H1 (cell line): ENCODE results near the gene EPM2A. TPM values are rescaled to one million over a fixed set of nuclear protein-coding genes. Genes with fewer than 3 reads are reported as not detected.

ENCODE experiments used
- CTCF ChIA-PET: fragments of 300-600 bp; sonication (Branson Sonifier 250); formaldehyde crosslinking; loops from one replicate; lab custom pipeline; 2021; ENCODE audit not compliant: partially characterized antibody; lab: Charles Lee
- POLR2A ChIA-PET: fragments of 300-600 bp; sonication (Branson Sonifier 250); formaldehyde crosslinking; loops from one replicate; lab custom pipeline; 2021; ENCODE audit warnings: inconsistent platforms; ENCODE audit not compliant: partially characterized antibody; lab: Charles Lee
- DNase-seq, 2 experiments: peaks; one replicate each; pipeline versions ENCODE4 v3.0.0 to v3.0.0-alpha.2; 2010 to 2022; ENCODE audit warnings: low spot score in 2 of 2, low read depth in 1 of 2, mixed read lengths in 1 of 2
- FAIRE-seq: peaks from 2 replicates; lab custom pipeline; 2011; peaks lifted over from hg19 to GRCh38; lab: Jason Lieb, UNC
- H2AFZ ChIP-seq: 2 replicates; pipeline ENCODE4 v1.8.1; 2012; ENCODE audit warnings: low read length, inconsistent platforms
- H2AK5ac ChIP-seq: 2 replicates; pipeline ENCODE4 v1.6.1; 2013; ENCODE audit warnings: low read depth, low read length
- H2BK120ac ChIP-seq: replicated peaks from 2 replicates; pipeline ENCODE3; 2013; ENCODE audit warnings: low read depth, low read length, inconsistent platforms
- H2BK12ac ChIP-seq: 2 replicates; pipeline ENCODE4 v1.6.1; 2013; ENCODE audit warnings: low read depth, low read length
- H2BK15ac ChIP-seq: 2 replicates; pipeline ENCODE4 v1.6.1; 2013; ENCODE audit warnings: low read length
- H2BK20ac ChIP-seq: 2 replicates; pipeline ENCODE4 v1.6.1; 2013; ENCODE audit warnings: low read length
- H2BK5ac ChIP-seq: 2 replicates; pipeline ENCODE4 v1.6.1; 2013; ENCODE audit warnings: low read depth, low read length
- H3K14ac ChIP-seq: 2 replicates; pipeline ENCODE4 v1.6.1; 2013; ENCODE audit warnings: inconsistent platforms; ENCODE audit not compliant: insufficient read length
- H3K18ac ChIP-seq: 2 replicates; pipeline ENCODE4 v1.6.1; 2013; ENCODE audit warnings: low read length; ENCODE audit errors: extremely low read depth
- H3K23ac ChIP-seq: 2 replicates; pipeline ENCODE4 v1.6.1; 2013; ENCODE audit warnings: inconsistent platforms; ENCODE audit not compliant: insufficient read length
- H3K23me2 ChIP-seq: 2 replicates; pipeline ENCODE4 v1.6.1; 2013; ENCODE audit warnings: low read depth, low read length
- H3K27ac ChIP-seq: 2 replicates; pipeline ENCODE4 v1.6.1; 2011; ENCODE audit warnings: low read depth, low read length, inconsistent platforms
- H3K27me3 ChIP-seq, 4 experiments: replicated peaks in 1 of 4; 1 replicate in 1 of 4; 2 replicates in 3 of 4; pipeline versions ENCODE4 v1.6.1 to v1.8.1; 2011 to 2013; ENCODE audit warnings: low read length in 3 of 4, mild to moderate bottlenecking in 3 of 4, inconsistent platforms in 2 of 4, mixed read lengths in 2 of 4, moderate library complexity in 1 of 4; ENCODE audit not compliant: control insufficient read depth in 3 of 4, insufficient read depth in 3 of 4; ENCODE audit errors: extremely low read depth in 1 of 4
- H3K36me3 ChIP-seq, 4 experiments: 2 replicates each; pipeline versions ENCODE4 v1.6.1 to v1.8.1; 2011 to 2013; ENCODE audit warnings: mild to moderate bottlenecking in 4 of 4, low read length in 3 of 4, moderate library complexity in 2 of 4, control low read depth in 1 of 4, inconsistent platforms in 1 of 4; ENCODE audit not compliant: insufficient read depth in 4 of 4, control insufficient read depth in 2 of 4
- H3K4ac ChIP-seq: replicated peaks from 2 replicates; pipeline ENCODE3; 2013; ENCODE audit warnings: low read length, low read depth, mixed read lengths, inconsistent platforms; ENCODE audit not compliant: insufficient read length
- H3K4me1 ChIP-seq, 4 experiments: replicated peaks in 1 of 4; 1 replicate in 1 of 4; 2 replicates in 3 of 4; pipeline versions ENCODE4 v1.6.1 to v1.8.1; 2011 to 2013; ENCODE audit warnings: low read length in 3 of 4, inconsistent platforms in 2 of 4, mixed read lengths in 1 of 4; ENCODE audit not compliant: insufficient read depth in 4 of 4, control insufficient read depth in 3 of 4
- H3K4me2 ChIP-seq, 2 experiments: 2 replicates each; pipeline versions ENCODE4 v1.6.1 to v1.8.1; 2011 to 2013; ENCODE audit warnings: low read depth in 2 of 2, low read length in 2 of 2, control low read depth in 1 of 2, inconsistent platforms in 1 of 2, mild to moderate bottlenecking in 1 of 2; ENCODE audit not compliant: insufficient read depth in 1 of 2
- H3K4me3 ChIP-seq, 4 experiments: fragments of 200-600, 300-600 bp in 1 of 4; sonication (generic), shearing (Covaris generic), sonication (Bioruptor Twin) in 1 of 4; 2 replicates each; pipeline versions ENCODE4 v1.5.1 to v1.8.1; 2011 to 2016; ENCODE audit warnings: low read length in 4 of 4, low read depth in 3 of 4, control low read depth in 2 of 4, inconsistent platforms in 2 of 4, mild to moderate bottlenecking in 2 of 4, mixed read lengths in 1 of 4, moderate library complexity in 1 of 4; ENCODE audit not compliant: insufficient read depth in 2 of 4; ENCODE audit errors: extremely low read depth in 1 of 4
- H3K56ac ChIP-seq: replicated peaks from 2 replicates; pipeline ENCODE3; 2013; ENCODE audit warnings: low read depth, mild to moderate bottlenecking, mixed read lengths, low read length, inconsistent platforms; ENCODE audit not compliant: insufficient read length
- H3K79me1 ChIP-seq: 2 replicates; pipeline ENCODE4 v1.6.1; 2013; ENCODE audit warnings: low read depth, low read length, control low read depth
- H3K79me2 ChIP-seq, 2 experiments: 2 replicates each; pipeline versions ENCODE4 v1.6.1 to v1.8.1; 2012 to 2013; ENCODE audit warnings: low read length in 2 of 2, mild to moderate bottlenecking in 2 of 2, inconsistent platforms in 1 of 2; ENCODE audit not compliant: insufficient read depth in 2 of 2, control insufficient read depth in 1 of 2
- H3K9ac ChIP-seq, 4 experiments: replicated peaks in 1 of 4; 1 replicate in 1 of 4; 2 replicates in 3 of 4; pipeline versions ENCODE4 v1.6.1 to v1.8.1; 2011 to 2013; ENCODE audit warnings: low read depth in 3 of 4, low read length in 3 of 4, control low read depth in 2 of 4, mild to moderate bottlenecking in 2 of 4, moderate library complexity in 2 of 4, inconsistent platforms in 1 of 4; ENCODE audit errors: extremely low read depth in 1 of 4
- H3K9me3 ChIP-seq, 2 experiments: 2 replicates each; pipeline versions ENCODE4 v1.6.1 to v1.8.1; 2012 to 2013; ENCODE audit warnings: mild to moderate bottlenecking in 2 of 2, moderate library complexity in 2 of 2, control low read depth in 1 of 2, inconsistent platforms in 1 of 2, low read depth in 1 of 2, low read length in 1 of 2, mixed read lengths in 1 of 2; ENCODE audit not compliant: insufficient read depth in 2 of 2
- H4K20me1 ChIP-seq, 2 experiments: replicated peaks in 1 of 2; 2 replicates each; pipeline versions ENCODE3 to v1.8.1; 2011 to 2013; ENCODE audit warnings: inconsistent platforms in 2 of 2, low read length in 2 of 2, mild to moderate bottlenecking in 1 of 2; ENCODE audit not compliant: insufficient read depth in 2 of 2, control insufficient read depth in 1 of 2
- H4K5ac ChIP-seq: 2 replicates; pipeline ENCODE4 v1.6.1; 2013; ENCODE audit warnings: low read length, low read depth, mixed read lengths, inconsistent platforms; ENCODE audit not compliant: insufficient read length
- H4K8ac ChIP-seq: 2 replicates; pipeline ENCODE4 v1.8.0; 2013; ENCODE audit warnings: mild to moderate bottlenecking, moderate library complexity, low read length, inconsistent platforms; ENCODE audit not compliant: insufficient read depth; ENCODE audit errors: extremely low read depth
- H4K91ac ChIP-seq: replicated peaks from 2 replicates; pipeline ENCODE3; 2013; ENCODE audit warnings: low read length, mixed read lengths, inconsistent platforms; ENCODE audit not compliant: insufficient read length
- ATF3 ChIP-seq: IDR thresholded peaks from 2 replicates; pipeline ENCODE4 v1.6.1; 2011; ENCODE audit warnings: low read depth, mild to moderate bottlenecking, low read length; ENCODE audit not compliant: insufficient read depth
- BRCA1 ChIP-seq: IDR thresholded peaks from 2 replicates; pipeline ENCODE4 v1.6.1; 2012; ENCODE audit warnings: low read depth, low read length, improper control_type of control experiment
- CHD1 ChIP-seq: IDR thresholded peaks from 2 replicates; pipeline ENCODE4 v1.6.1; 2012; ENCODE audit warnings: low read depth, low read length, improper control_type of control experiment
- EP300 ChIP-seq, 2 experiments: IDR thresholded peaks; 1 replicate in 1 of 2; 2 replicates in 1 of 2; pipeline ENCODE4 v1.6.1; 2011 to 2012; ENCODE audit warnings: low read depth in 2 of 2, low read length in 2 of 2, mild to moderate bottlenecking in 2 of 2, borderline replicate concordance in 1 of 2, inconsistent platforms in 1 of 2, moderate library complexity in 1 of 2
- JUN ChIP-seq: IDR thresholded peaks from 2 replicates; pipeline ENCODE4 v1.6.1; 2011; ENCODE audit warnings: low read depth, mild to moderate bottlenecking, improper control_type of control experiment, low read length
- NANOG ChIP-seq: IDR thresholded peaks from 2 replicates; pipeline ENCODE4 v1.6.1; 2011; ENCODE audit warnings: low read length, low read depth, mild to moderate bottlenecking, inconsistent platforms; ENCODE audit not compliant: insufficient read depth, poor library complexity, severe bottlenecking
- POU5F1 ChIP-seq: IDR thresholded peaks from 2 replicates; pipeline ENCODE4 v1.6.1; 2011; ENCODE audit warnings: low read depth, mild to moderate bottlenecking, low read length, moderate library complexity
- SAP30 ChIP-seq: fragments of 300-600 bp; sonication (generic); IDR thresholded peaks from 2 replicates; pipeline ENCODE4 v1.7.1; 2012; ENCODE audit warnings: low read length, moderate library complexity, mild to moderate bottlenecking, inconsistent platforms; ENCODE audit not compliant: insufficient read depth, insufficient replicate concordance
- SP1 ChIP-seq: IDR thresholded peaks from 2 replicates; pipeline ENCODE4 v1.6.1; 2011; ENCODE audit warnings: low read depth, low read length
- SP2 ChIP-seq: IDR thresholded peaks from 2 replicates; pipeline ENCODE4 v1.6.1; 2012; ENCODE audit warnings: mild to moderate bottlenecking, low read length, inconsistent platforms
- SP4 ChIP-seq: IDR thresholded peaks from 2 replicates; pipeline ENCODE4 v1.6.1; 2012; ENCODE audit warnings: low read length, inconsistent platforms
- TCF12 ChIP-seq: IDR thresholded peaks from 2 replicates; pipeline ENCODE4 v1.6.1; 2011; ENCODE audit warnings: low read depth, mild to moderate bottlenecking, low read length
- polyA plus RNA-seq, 7 experiments: library from polyadenylated mRNA; depleted of rRNA in 3 of 7; stranded (reverse) in 5 of 7; unstranded in 2 of 7; fragments of >200 nt in 5 of 7; fragments of 200-250 nt in 2 of 7; gene quantifications; 1 replicate in 5 of 7; 2 replicates in 1 of 7; 4 replicates in 1 of 7; pipeline versions ENCODE4 v1.2.1 to v1.2.3, GENCODE V29; 2011 to 2013; ENCODE audit warnings: missing spikeins in 2 of 7, mixed read lengths in 2 of 7
- total RNA-seq: library from RNA; stranded (reverse); fragmentation: NEBNext Ultra II Directional; extraction: Animal tissue kit (Norgen Biotek cat#: 25700); gene quantifications from 2 replicates; pipeline ENCODE4 v1.2.1, GENCODE V29; 2021
- TF ChIP-seq, protein P1 (sequence below), 3 experiments: IDR thresholded peaks; 1 replicate in 2 of 3; 2 replicates in 1 of 3; pipeline versions ENCODE4 v1.5.1 to v1.6.1; 2011; ENCODE audit warnings: low read length in 3 of 3, mild to moderate bottlenecking in 3 of 3, inconsistent platforms in 2 of 3, low read depth in 1 of 3, moderate library complexity in 1 of 3; ENCODE audit not compliant: insufficient read depth in 1 of 3; ENCODE audit errors: control extremely low read depth in 1 of 3

EPM2A gene
- total and polyA plus RNA-seq, 2 of the 8 experiments (the other 6 are each of a cell fraction or from before 2014, with no cell fraction given) = 2.3 to 6.2 TPM

DNA sequence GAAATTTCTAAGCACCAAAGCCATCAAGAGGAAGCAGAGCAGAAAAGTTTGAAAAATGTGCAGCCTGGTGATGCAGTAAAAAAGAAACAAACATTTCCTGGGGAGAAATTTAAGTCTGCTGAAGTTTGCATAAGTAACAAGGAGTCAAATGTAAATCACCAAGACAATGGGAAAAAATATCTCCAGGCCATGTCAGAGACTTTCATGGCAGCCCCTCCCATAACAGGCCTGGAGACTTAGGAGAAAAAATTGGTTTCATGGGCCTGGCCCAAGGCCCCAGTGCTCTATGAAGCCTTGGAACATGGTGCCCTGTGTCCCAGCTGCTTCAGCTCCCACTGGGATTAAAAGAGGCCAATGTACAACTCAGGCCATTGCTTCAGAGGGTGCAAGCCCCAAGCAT is 30.1 kb upstream of the EPM2A start:
- H3K23ac ChIP-seq = no peak overlapping the region
- no peaks in the 10 kb centered on the region for H4K20me1 ChIP-seq
- H3K4me3 ChIP-seq = no peak overlapping the region
- H3K79me1 ChIP-seq = no peaks in the 10 kb centered on the region
- H3K27ac ChIP-seq = no peak overlapping the region
- H2BK12ac ChIP-seq = no peak overlapping the region
- no peak overlapping the region for H3K18ac ChIP-seq
- no peak overlapping the region for H2BK120ac ChIP-seq
- no peak overlapping the region for H3K14ac ChIP-seq
- H3K79me2 ChIP-seq = no peaks in the 10 kb centered on the region
- H3K4ac ChIP-seq = no peak overlapping the region
- H3K4me1 ChIP-seq = no peaks in the 10 kb centered on the region
- H3K23me2 ChIP-seq = peaks cover 1% of the 10 kb centered on the region; the same call in 1 of the 2 replicates
- no peaks in the 10 kb centered on the region for H3K9me3 ChIP-seq
- CTCF ChIA-PET = no interaction called here
- no peak overlapping the region for H2BK5ac ChIP-seq
- H4K8ac ChIP-seq = no peak overlapping the region
- DNase-seq (no peak), FAIRE-seq (no peak)
- H3K36me3 ChIP-seq = no peaks in the 10 kb centered on the region
- H2AK5ac ChIP-seq = no peak overlapping the region
- no peak overlapping the region for H4K91ac ChIP-seq
- H3K27me3 ChIP-seq = no peaks in the 10 kb centered on the region
- H2BK15ac ChIP-seq = no peak overlapping the region
- no peak overlapping the region for H4K5ac ChIP-seq
- no peak overlapping the region for H3K9ac ChIP-seq
- POLR2A ChIA-PET = no interaction called here
- no peak overlapping the region for H3K56ac ChIP-seq
- H3K4me2 ChIP-seq = no peak overlapping the region
- H2AFZ ChIP-seq = no peak overlapping the region
- no peak overlapping the region for H2BK20ac ChIP-seq
- no peak for TF ChIP-seq JUN
- TF ChIP-seq CHD1 = no peak
- TF ChIP-seq SP4 = no peak
- no peak for TF ChIP-seq SAP30
- no peak for TF ChIP-seq SP1
- TF ChIP-seq NANOG = no peak
- no peak for TF ChIP-seq POU5F1
- no peak for TF ChIP-seq SP2
- no peak for TF ChIP-seq TCF12
- TF ChIP-seq BRCA1 = no peak
- TF ChIP-seq, protein P1, sequence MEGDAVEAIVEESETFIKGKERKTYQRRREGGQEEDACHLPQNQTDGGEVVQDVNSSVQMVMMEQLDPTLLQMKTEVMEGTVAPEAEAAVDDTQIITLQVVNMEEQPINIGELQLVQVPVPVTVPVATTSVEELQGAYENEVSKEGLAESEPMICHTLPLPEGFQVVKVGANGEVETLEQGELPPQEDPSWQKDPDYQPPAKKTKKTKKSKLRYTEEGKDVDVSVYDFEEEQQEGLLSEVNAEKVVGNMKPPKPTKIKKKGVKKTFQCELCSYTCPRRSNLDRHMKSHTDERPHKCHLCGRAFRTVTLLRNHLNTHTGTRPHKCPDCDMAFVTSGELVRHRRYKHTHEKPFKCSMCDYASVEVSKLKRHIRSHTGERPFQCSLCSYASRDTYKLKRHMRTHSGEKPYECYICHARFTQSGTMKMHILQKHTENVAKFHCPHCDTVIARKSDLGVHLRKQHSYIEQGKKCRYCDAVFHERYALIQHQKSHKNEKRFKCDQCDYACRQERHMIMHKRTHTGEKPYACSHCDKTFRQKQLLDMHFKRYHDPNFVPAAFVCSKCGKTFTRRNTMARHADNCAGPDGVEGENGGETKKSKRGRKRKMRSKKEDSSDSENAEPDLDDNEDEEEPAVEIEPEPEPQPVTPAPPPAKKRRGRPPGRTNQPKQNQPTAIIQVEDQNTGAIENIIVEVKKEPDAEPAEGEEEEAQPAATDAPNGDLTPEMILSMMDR (IDR thresholded peaks at IDR 0.05; ENCODE audit: control extremely low read depth in 1 of 3, insufficient read depth in 1 of 3, low read depth in 1 of 3, low read length in 3 of 3) = no peak
- no peak for TF ChIP-seq EP300 (IDR thresholded peaks at IDR 0.05; ENCODE audit: borderline replicate concordance in 1 of 2, low read depth in 2 of 2, low read length in 2 of 2)
- no peak for TF ChIP-seq ATF3
